K562 (cell line): ENCODE data around the gene ARL8A. TPM values are rescaled to one million over a fixed set of nuclear protein-coding genes. Genes with fewer than 3 reads are reported as not detected.

Experiments
- CBX2 ChIP-seq: fragments of 200-600 bp; sonication (generic); IDR thresholded peaks from one replicate; pipeline ENCODE4 v1.6.1; 2012; ENCODE audit warnings: mild to moderate bottlenecking, low read length, inconsistent platforms; ENCODE audit not compliant: insufficient read depth, poor library complexity, severe bottlenecking
- ETS2 ChIP-seq: IDR thresholded peaks from 2 replicates; pipeline ENCODE4 v1.6.1; 2016; ENCODE audit warnings: borderline replicate concordance, missing genetic modification characterization, mild to moderate bottlenecking, moderate library complexity, missing compliant biosample characterization; ENCODE audit not compliant: poor library complexity, severe bottlenecking
- KDM1A ChIP-seq, 2 experiments: fragments of 450-650 bp; IDR thresholded peaks; 2 replicates each; pipeline ENCODE4 v1.6.1; 2016; ENCODE audit warnings: mild to moderate bottlenecking in 2 of 2
- RBM22 ChIP-seq: fragments of 200-400 bp; formaldehyde crosslinking; IDR thresholded peaks from 2 replicates; pipeline ENCODE4 v1.6.1; 2018; ENCODE audit warnings: low read length, low read depth; ENCODE audit not compliant: poor library complexity, severe bottlenecking
- SMAD1 ChIP-seq: fragments of 150-350 bp; IDR thresholded peaks from 2 replicates; pipeline ENCODE4 v1.6.1; 2014; ENCODE audit warnings: low read length, low read depth; ENCODE audit not compliant: partially characterized antibody
- SNRNP70 ChIP-seq: fragments of 200-400 bp; formaldehyde crosslinking; optimal IDR thresholded peaks from 2 replicates; pipeline ENCODE3; 2017; ENCODE audit warnings: low read depth, low read length
- polyA plus RNA-seq, 8 experiments: library from polyadenylated mRNA; depleted of rRNA in 4 of 8; stranded (reverse) in 5 of 8; unstranded in 3 of 8; fragments of >200 nt; fragmentation: Nextera tagmentation in 2 of 8; fragmentation: Illumina TruSeq in 1 of 8; extraction: Ambion mirVana in 2 of 8; extraction: Trizol in 1 of 8; gene quantifications; 2 replicates each; pipeline versions ENCODE4 v1.2.1 to v1.2.3, GENCODE V29; 2011 to 2014; ENCODE audit warnings: inconsistent platforms in 1 of 8, missing spikeins in 1 of 8
- total RNA-seq, 7 experiments: library from RNA; depleted of rRNA in 6 of 7; stranded (reverse); fragments of >200 nt in 6 of 7; fragmentation: Illumina TruSeq in 2 of 7; extraction: Trizol in 2 of 7; gene quantifications; 2 replicates each; pipeline versions ENCODE4 v1.2.1 to v1.2.3, GENCODE V29; 2011 to 2021; ENCODE audit warnings: low replicate concordance in 1 of 7
- TF ChIP-seq, protein P1 (sequence below), 2 experiments: fragments of 450-650 bp; IDR thresholded peaks; 2 replicates each; pipeline ENCODE4 v1.6.1; 2018; ENCODE audit warnings: mild to moderate bottlenecking in 2 of 2, low read depth in 1 of 2; ENCODE audit not compliant: partially characterized antibody in 2 of 2
- TF ChIP-seq, protein P2 (sequence below), 2 experiments: IDR thresholded peaks; 2 replicates each; pipeline ENCODE4 v1.6.1; 2012; ENCODE audit warnings: improper control_type of control experiment in 2 of 2, low read depth in 2 of 2, low read length in 2 of 2, borderline replicate concordance in 1 of 2
- TF ChIP-seq, protein P3 (sequence below): sonication (generic); formaldehyde crosslinking; IDR thresholded peaks from 2 replicates; pipeline ENCODE4 v1.8.0; 2022; ENCODE audit warnings: missing genetic modification reagents, mild to moderate bottlenecking, borderline replicate concordance
- TF ChIP-seq, protein P4 (sequence below): fragments of 250-450 bp; sonication (Bioruptor Pico); IDR thresholded peaks from 2 replicates; pipeline ENCODE4 v1.9.0; 2021; ENCODE audit warnings: mild to moderate bottlenecking, inconsistent platforms
- TF ChIP-seq, protein P5 (sequence below): fragments of 250-450 bp; sonication (Bioruptor Pico); IDR thresholded peaks from 2 replicates; pipeline ENCODE4 v1.4.0; 2020; ENCODE audit warnings: borderline replicate concordance

ARL8A gene
- total and polyA plus RNA-seq, 9 of the 15 experiments (the other 6 are each of a cell fraction or from before 2014, with no cell fraction given): 0.17 to 27.3 (median 15.6) TPM

DNA sequence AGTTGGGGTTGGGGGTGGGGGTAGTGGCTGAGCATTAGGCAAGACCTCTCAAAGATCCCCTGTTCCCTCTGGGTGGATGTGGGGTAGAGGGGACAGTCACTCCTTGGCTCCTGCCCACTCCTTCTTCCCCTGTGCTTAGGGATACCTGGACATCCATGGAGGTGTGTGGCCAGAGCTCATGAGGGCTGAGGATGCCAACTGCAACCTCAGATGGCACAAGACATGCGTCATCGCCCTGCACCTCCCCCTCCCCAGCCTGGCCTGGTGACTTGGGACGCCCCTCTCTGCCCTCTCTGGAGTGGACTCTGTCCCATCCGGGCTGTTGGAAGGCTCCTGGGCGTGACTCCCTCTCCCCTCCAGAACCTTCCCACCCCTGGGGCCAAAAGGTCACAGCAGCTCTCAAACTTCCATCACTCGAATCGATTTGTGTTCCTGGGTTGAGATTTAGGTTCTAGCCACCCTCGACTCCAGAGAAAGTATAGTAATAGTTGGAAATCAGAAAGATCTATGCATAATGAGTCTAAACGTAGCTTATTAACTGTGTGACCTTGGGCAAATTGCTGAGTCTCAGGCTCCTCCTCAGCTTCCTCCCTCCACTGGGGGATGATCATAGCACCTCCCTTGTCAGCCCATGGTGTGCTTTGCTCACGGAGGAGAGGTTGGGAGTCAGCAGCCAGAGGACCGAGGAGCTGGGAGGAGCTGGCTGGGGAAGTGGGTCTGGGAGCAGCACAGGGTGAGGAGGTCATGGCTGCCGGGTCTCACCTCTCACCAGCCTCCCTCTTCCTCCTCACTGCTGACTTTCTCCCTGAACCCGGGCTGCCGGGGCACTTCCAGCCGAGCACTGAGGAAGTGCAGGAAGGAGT, 18.1 kb upstream of the ARL8A start (continued):
- TF ChIP-seq, protein P1, sequence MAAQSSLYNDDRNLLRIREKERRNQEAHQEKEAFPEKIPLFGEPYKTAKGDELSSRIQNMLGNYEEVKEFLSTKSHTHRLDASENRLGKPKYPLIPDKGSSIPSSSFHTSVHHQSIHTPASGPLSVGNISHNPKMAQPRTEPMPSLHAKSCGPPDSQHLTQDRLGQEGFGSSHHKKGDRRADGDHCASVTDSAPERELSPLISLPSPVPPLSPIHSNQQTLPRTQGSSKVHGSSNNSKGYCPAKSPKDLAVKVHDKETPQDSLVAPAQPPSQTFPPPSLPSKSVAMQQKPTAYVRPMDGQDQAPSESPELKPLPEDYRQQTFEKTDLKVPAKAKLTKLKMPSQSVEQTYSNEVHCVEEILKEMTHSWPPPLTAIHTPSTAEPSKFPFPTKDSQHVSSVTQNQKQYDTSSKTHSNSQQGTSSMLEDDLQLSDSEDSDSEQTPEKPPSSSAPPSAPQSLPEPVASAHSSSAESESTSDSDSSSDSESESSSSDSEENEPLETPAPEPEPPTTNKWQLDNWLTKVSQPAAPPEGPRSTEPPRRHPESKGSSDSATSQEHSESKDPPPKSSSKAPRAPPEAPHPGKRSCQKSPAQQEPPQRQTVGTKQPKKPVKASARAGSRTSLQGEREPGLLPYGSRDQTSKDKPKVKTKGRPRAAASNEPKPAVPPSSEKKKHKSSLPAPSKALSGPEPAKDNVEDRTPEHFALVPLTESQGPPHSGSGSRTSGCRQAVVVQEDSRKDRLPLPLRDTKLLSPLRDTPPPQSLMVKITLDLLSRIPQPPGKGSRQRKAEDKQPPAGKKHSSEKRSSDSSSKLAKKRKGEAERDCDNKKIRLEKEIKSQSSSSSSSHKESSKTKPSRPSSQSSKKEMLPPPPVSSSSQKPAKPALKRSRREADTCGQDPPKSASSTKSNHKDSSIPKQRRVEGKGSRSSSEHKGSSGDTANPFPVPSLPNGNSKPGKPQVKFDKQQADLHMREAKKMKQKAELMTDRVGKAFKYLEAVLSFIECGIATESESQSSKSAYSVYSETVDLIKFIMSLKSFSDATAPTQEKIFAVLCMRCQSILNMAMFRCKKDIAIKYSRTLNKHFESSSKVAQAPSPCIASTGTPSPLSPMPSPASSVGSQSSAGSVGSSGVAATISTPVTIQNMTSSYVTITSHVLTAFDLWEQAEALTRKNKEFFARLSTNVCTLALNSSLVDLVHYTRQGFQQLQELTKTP (IDR thresholded peaks at IDR 0.05; ENCODE audit: low read depth in 1 of 2, partially characterized antibody in 2 of 2): peak; percentile 27 to 56
- TF ChIP-seq RBM22 (no peak), CBX2 (no peak), ETS2 (tag) (no peak), SMAD1 (no peak), KDM1A (IDR thresholded peaks at IDR 0.05) (peak in 1 of 2 experiments; percentile 52; a peak in 2 of 4 replicates), SNRNP70 (no peak)
- TF ChIP-seq, protein P2, sequence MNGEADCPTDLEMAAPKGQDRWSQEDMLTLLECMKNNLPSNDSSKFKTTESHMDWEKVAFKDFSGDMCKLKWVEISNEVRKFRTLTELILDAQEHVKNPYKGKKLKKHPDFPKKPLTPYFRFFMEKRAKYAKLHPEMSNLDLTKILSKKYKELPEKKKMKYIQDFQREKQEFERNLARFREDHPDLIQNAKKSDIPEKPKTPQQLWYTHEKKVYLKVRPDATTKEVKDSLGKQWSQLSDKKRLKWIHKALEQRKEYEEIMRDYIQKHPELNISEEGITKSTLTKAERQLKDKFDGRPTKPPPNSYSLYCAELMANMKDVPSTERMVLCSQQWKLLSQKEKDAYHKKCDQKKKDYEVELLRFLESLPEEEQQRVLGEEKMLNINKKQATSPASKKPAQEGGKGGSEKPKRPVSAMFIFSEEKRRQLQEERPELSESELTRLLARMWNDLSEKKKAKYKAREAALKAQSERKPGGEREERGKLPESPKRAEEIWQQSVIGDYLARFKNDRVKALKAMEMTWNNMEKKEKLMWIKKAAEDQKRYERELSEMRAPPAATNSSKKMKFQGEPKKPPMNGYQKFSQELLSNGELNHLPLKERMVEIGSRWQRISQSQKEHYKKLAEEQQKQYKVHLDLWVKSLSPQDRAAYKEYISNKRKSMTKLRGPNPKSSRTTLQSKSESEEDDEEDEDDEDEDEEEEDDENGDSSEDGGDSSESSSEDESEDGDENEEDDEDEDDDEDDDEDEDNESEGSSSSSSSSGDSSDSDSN (IDR thresholded peaks at IDR 0.05; ENCODE audit: borderline replicate concordance in 1 of 2, low read depth in 2 of 2, low read length in 2 of 2): peak; percentile 64 to 69; a peak in 1 of 4 replicates
- TF ChIP-seq, protein P3, sequence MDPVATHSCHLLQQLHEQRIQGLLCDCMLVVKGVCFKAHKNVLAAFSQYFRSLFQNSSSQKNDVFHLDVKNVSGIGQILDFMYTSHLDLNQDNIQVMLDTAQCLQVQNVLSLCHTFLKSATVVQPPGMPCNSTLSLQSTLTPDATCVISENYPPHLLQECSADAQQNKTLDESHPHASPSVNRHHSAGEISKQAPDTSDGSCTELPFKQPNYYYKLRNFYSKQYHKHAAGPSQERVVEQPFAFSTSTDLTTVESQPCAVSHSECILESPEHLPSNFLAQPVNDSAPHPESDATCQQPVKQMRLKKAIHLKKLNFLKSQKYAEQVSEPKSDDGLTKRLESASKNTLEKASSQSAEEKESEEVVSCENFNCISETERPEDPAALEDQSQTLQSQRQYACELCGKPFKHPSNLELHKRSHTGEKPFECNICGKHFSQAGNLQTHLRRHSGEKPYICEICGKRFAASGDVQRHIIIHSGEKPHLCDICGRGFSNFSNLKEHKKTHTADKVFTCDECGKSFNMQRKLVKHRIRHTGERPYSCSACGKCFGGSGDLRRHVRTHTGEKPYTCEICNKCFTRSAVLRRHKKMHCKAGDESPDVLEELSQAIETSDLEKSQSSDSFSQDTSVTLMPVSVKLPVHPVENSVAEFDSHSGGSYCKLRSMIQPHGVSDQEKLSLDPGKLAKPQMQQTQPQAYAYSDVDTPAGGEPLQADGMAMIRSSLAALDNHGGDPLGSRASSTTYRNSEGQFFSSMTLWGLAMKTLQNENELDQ (CRISPR knock-in tag): no peak
- TF ChIP-seq, protein P4, sequence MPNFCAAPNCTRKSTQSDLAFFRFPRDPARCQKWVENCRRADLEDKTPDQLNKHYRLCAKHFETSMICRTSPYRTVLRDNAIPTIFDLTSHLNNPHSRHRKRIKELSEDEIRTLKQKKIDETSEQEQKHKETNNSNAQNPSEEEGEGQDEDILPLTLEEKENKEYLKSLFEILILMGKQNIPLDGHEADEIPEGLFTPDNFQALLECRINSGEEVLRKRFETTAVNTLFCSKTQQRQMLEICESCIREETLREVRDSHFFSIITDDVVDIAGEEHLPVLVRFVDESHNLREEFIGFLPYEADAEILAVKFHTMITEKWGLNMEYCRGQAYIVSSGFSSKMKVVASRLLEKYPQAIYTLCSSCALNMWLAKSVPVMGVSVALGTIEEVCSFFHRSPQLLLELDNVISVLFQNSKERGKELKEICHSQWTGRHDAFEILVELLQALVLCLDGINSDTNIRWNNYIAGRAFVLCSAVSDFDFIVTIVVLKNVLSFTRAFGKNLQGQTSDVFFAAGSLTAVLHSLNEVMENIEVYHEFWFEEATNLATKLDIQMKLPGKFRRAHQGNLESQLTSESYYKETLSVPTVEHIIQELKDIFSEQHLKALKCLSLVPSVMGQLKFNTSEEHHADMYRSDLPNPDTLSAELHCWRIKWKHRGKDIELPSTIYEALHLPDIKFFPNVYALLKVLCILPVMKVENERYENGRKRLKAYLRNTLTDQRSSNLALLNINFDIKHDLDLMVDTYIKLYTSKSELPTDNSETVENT (CRISPR knock-in tag): no peak; the same call in 1 of the 2 replicates
- TF ChIP-seq, protein P5, sequence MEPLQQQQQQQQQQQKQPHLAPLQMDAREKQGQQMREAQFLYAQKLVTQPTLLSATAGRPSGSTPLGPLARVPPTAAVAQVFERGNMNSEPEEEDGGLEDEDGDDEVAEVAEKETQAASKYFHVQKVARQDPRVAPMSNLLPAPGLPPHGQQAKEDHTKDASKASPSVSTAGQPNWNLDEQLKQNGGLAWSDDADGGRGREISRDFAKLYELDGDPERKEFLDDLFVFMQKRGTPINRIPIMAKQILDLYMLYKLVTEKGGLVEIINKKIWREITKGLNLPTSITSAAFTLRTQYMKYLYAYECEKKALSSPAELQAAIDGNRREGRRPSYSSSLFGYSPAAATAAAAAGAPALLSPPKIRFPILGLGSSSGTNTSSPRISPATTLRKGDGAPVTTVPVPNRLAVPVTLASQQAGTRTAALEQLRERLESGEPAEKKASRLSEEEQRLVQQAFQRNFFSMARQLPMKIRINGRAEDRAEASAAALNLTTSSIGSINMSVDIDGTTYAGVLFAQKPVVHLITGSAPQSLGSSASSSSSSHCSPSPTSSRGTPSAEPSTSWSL (CRISPR knock-in tag): no peak
